GM12878 (cell line): ENCODE results near the gene ERC2.

Experiments used
- EZH2 ChIP-seq: IDR thresholded peaks from 2 replicates; pipeline ENCODE4 v1.6.1; 2012; ENCODE audit warnings: low read depth, mild to moderate bottlenecking, control low read depth, inconsistent platforms, low read length, borderline replicate concordance; ENCODE audit not compliant: control insufficient read depth
- FOXM1 ChIP-seq: IDR thresholded peaks from 2 replicates; pipeline ENCODE4 v1.6.1; 2012; ENCODE audit warnings: low read depth, mild to moderate bottlenecking, inconsistent platforms, low read length, moderate library complexity
- NFYB ChIP-seq: IDR thresholded peaks from 2 replicates; pipeline ENCODE4 v1.6.1; 2011; ENCODE audit warnings: low read depth, mild to moderate bottlenecking, low read length, improper control_type of control experiment, moderate library complexity; ENCODE audit not compliant: insufficient read depth
- YY1 ChIP-seq: IDR thresholded peaks from 2 replicates; pipeline ENCODE4 v1.6.1; 2011; ENCODE audit warnings: low read depth, mild to moderate bottlenecking, low read length
- ZNF274 ChIP-seq: IDR thresholded peaks from one replicate; pipeline ENCODE4 v1.8.0; 2011; ENCODE audit not compliant: insufficient read length, insufficient read depth

DNA sequence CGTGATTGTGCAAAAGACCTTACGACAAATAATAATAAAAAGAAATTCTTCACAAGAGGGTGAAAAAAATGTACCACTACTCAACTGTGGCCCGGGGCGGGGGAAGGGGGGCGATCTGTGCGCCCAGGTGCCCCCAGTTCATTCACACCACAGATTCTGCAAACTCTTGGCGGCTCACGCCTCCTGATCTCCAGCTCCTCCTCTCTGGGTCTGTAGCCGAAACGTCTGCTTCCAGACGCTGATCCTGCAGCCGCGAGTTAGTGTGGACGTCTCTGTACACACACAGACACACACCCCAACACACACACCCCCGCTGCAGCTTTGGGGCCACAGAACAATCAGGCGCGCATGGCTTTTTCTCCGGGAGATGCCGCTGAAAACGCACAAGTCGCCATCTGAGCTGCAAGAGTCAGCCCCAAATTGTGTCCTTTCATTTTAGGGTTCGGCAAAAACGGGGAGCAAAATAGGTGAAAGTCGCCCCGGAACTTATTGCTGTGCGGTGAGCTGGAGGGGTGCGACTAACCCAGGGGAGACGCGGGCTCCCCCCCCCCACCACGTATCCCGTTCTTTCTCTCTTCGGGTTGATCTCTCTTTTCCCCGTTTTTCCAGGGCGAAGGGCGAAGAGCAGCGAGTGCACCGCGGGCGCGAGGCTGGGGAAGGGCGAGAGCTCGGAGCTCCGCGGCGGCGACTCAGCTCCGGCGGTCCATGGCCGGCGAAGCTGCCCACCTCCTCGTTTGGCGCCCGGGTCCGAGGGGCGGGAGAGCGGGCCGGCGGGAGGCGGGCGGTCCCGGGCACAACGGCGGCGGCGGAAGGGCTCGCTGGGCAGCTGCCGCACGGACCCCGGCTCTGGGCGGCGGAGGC is 980.7 kb downstream of the ERC2 start:
- TF ChIP-seq EZH2 (no peak), YY1 (no peak), ZNF274 (no peak), FOXM1 (no peak), NFYB (no peak)
